Measurements from ENCODE around the gene RPS6KA5.

DNA sequence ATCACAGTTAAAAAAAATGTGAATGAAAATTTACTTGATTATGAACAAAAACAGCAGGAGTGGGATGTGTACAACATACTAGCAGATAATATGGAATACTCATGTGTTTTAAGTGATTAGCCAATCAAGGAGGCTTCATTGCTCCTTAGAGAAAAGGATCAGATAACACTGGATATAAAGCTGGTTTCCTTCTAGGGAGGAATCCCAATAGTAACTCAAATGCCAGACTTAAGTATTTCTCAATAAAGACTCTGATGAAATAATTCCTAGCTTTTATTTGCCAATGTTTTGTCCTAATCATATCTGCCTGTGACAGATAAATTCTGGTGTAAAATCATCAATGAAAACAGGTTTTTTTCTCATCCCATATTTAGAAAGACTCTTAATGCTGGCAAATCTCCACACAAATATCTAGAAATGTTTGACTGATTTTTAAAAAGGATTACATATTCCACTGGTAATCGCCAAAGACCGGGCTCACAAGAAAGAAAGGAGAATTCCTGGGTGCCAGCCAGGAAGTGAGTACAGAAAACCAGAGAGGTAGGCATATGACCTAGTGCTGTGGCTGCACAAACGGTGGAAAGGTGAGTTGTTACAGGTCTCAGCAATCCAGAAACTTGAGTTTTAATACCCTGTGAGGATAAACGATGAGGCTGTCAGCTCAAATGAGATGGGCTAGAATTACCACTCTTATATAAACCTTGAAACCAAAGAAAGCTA lies 135.7 kb downstream of the RPS6KA5 start:
- TF ChIP-seq, protein P1, sequence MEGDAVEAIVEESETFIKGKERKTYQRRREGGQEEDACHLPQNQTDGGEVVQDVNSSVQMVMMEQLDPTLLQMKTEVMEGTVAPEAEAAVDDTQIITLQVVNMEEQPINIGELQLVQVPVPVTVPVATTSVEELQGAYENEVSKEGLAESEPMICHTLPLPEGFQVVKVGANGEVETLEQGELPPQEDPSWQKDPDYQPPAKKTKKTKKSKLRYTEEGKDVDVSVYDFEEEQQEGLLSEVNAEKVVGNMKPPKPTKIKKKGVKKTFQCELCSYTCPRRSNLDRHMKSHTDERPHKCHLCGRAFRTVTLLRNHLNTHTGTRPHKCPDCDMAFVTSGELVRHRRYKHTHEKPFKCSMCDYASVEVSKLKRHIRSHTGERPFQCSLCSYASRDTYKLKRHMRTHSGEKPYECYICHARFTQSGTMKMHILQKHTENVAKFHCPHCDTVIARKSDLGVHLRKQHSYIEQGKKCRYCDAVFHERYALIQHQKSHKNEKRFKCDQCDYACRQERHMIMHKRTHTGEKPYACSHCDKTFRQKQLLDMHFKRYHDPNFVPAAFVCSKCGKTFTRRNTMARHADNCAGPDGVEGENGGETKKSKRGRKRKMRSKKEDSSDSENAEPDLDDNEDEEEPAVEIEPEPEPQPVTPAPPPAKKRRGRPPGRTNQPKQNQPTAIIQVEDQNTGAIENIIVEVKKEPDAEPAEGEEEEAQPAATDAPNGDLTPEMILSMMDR (IDR thresholded peaks at IDR 0.05), result no peak
- TF ChIP-seq POLR2A (IDR thresholded peaks at IDR 0.05), result no peak

All from breast epithelium (tissue), 3 donors.